GM18502 (cell line): ENCODE measurements around the gene MEGF11.

Source experiments
- ATAC-seq: cut with Tn5 transposase; IDR thresholded peaks from one replicate; pipeline ENCODE4 v1.9.1; 2021; ENCODE audit warnings: mild to moderate bottlenecking; ENCODE audit not compliant: unreplicated experiment, poor library complexity

MEGF11 gene

GRCh38 chr15:65963911-65964482, 289.6 kb downstream of the MEGF11 start:
- ATAC-seq = no peak

- no peak for ATAC-seq
Measured at GRCh38 chr15:65963358-65963757, 290.2 kb downstream of the MEGF11 start.

GRCh38 chr15:65962187-65962586, 291.4 kb downstream of the MEGF11 start:
- no peak for ATAC-seq

- ATAC-seq = no peak
Measured at GRCh38 chr15:65960586-65960985, 293.0 kb downstream of the MEGF11 start.

GRCh38 chr15:65958835-65959234, 294.7 kb downstream of the MEGF11 start:
- no peak for ATAC-seq

GRCh38 chr15:65957451-65957850, 296.1 kb downstream of the MEGF11 start:
- ATAC-seq = no peak

GRCh38 chr15:65956899-65957298, 296.7 kb downstream of the MEGF11 start:
- no peak for ATAC-seq

GRCh38 chr15:65956307-65956706, 297.2 kb downstream of the MEGF11 start:
- no peak for ATAC-seq

GRCh38 chr15:65954289-65954741, 299.2 kb downstream of the MEGF11 start:
- ATAC-seq = no peak

GRCh38 chr15:65953622-65954021, 299.9 kb downstream of the MEGF11 start:
- no peak for ATAC-seq

- ATAC-seq = no peak
Measured at GRCh38 chr15:65952391-65953053, 301.0 kb downstream of the MEGF11 start.

GRCh38 chr15:65951007-65951406, 302.5 kb downstream of the MEGF11 start:
- ATAC-seq = no peak

GRCh38 chr15:65949491-65949890, 304.1 kb downstream of the MEGF11 start:
- no peak for ATAC-seq

- ATAC-seq = no peak
Measured at GRCh38 chr15:65949011-65949410, 304.5 kb downstream of the MEGF11 start.

GRCh38 chr15:65948383-65948782, 305.2 kb downstream of the MEGF11 start:
- no peak for ATAC-seq

- no peak for ATAC-seq
Measured at GRCh38 chr15:65947041-65947440, 306.5 kb downstream of the MEGF11 start.

- no peak for ATAC-seq
Measured at GRCh38 chr15:65945616-65946015, 307.9 kb downstream of the MEGF11 start.

GRCh38 chr15:65944404-65944803, 309.1 kb downstream of the MEGF11 start:
- ATAC-seq = no peak

GRCh38 chr15:65942436-65942835, 311.1 kb downstream of the MEGF11 start:
- no peak for ATAC-seq

GRCh38 chr15:65940618-65940909, 313.0 kb downstream of the MEGF11 start:
- no peak for ATAC-seq

- ATAC-seq = no peak
Measured at GRCh38 chr15:65939901-65940617, 313.5 kb downstream of the MEGF11 start.

- no peak for ATAC-seq
Measured at GRCh38 chr15:65938604-65939003, 314.9 kb downstream of the MEGF11 start.
